ENCODE measurements around the gene KRT81.

- TF ChIP-seq CTCF (IDR thresholded peaks at IDR 0.05) (no peak), POLR2A (IDR thresholded peaks at IDR 0.05) (no peak), POLR2AphosphoS5 (IDR thresholded peaks at IDR 0.05) (no peak)
Measured at GRCh38 chr12:52236386-52237050, 54.8 kb downstream of the KRT81 start.

All from prostate gland (tissue), 2 donors.